GM21825 (cell line): ENCODE results near the gene CCM2.
"Not testable (repeated sequence)": the region's sequence is repeated elsewhere in the genome, so short reads cannot be mapped to it uniquely, and the experiment has no call there.

Source experiments
- ATAC-seq: cut with Tn5 transposase; IDR thresholded peaks from one replicate; pipeline ENCODE4 v1.9.1; 2021; ENCODE audit warnings: mild to moderate bottlenecking, moderate library complexity; ENCODE audit not compliant: unreplicated experiment

CCM2 gene

GRCh38 chr7:44980393-44981034 lies 19.5 kb upstream of the CCM2 start:
- peak; percentile 46 for ATAC-seq

- ATAC-seq = peak; percentile 0
These were observed 18.8 kb upstream of the CCM2 start for GRCh38 chr7:44981035-44981706.

GRCh38 chr7:44982535-44982923 lies 17.5 kb upstream of the CCM2 start:
- ATAC-seq = no peak

- ATAC-seq = no peak
These were observed 17.0 kb upstream of the CCM2 start for GRCh38 chr7:44982970-44983369.

GRCh38 chr7:44983742-44984477 lies 16.1 kb upstream of the CCM2 start:
- ATAC-seq = no peak

GRCh38 chr7:44984478-44984758 lies 15.6 kb upstream of the CCM2 start:
- no peak for ATAC-seq

- no peak for ATAC-seq
These were observed 14.8 kb upstream of the CCM2 start for GRCh38 chr7:44985033-44985695.

GRCh38 chr7:44985900-44986217 lies 14.1 kb upstream of the CCM2 start:
- no peak for ATAC-seq

GRCh38 chr7:44986218-44987053 lies 13.6 kb upstream of the CCM2 start:
- ATAC-seq = peak; percentile 94

- no peak for ATAC-seq
These were observed 12.5 kb upstream of the CCM2 start for GRCh38 chr7:44987457-44987856.

GRCh38 chr7:44987996-44988395 lies 12.0 kb upstream of the CCM2 start:
- ATAC-seq = no peak

- no peak for ATAC-seq
These were observed 11.3 kb upstream of the CCM2 start for GRCh38 chr7:44988701-44989100.

GRCh38 chr7:44989132-44989531 lies 10.9 kb upstream of the CCM2 start:
- ATAC-seq = no peak

- no peak for ATAC-seq
These were observed 9.6 kb upstream of the CCM2 start for GRCh38 chr7:44990109-44991023.

- ATAC-seq = not testable (repeated sequence)
These were observed 7.8 kb upstream of the CCM2 start for GRCh38 chr7:44992004-44992795.

GRCh38 chr7:44994877-44995554 lies 5.0 kb upstream of the CCM2 start:
- no peak for ATAC-seq

- no peak for ATAC-seq
These were observed 4.2 kb upstream of the CCM2 start for GRCh38 chr7:44995555-44996493.
